ENCODE results near the gene PACS2.

The PACS2 gene

DNA sequence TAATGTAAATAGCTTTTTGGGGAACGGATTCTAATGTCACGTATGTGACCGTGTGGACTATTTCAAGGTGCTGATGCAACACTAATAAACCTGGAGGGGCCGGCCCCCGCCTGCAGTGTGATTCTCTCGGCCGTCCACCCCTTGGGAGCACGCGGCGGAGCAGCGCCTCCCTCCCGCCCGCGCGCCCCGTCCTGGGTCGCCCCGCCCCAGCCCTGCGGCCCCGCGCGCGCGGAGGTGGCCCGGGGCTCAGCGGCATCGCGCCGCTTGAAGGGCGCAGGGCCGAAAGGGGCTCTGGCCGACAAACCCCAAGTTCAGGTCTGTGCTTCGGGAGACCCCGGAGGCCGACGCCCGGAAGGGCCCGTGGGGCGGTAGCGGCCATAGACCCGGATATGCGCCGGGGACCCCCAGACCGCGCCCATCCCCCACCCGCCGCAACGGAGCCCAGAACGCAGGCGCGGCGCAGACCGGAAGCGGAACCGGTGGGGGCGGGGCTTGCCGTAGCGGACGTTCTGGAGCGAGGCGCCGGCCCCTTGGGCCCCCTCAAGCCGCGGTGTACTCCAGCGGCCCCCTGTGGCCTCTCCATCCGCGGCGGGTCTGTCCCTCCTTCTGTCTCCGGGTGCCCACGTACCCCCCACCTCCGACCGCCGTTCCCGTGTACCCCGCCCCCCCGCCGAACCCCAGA lies 83.6 kb downstream of the PACS2 start, which contains the start of gene TEX22:
Gene TEX22 (plus strand): TSS at position 495 of the 682 bp plus-strand sequence. CDS start 803 bp downstream, outside the sequence.
- peak in 50 of 51 donors; percentile 26 to 93 (median 74) for DNase-seq

DNA sequence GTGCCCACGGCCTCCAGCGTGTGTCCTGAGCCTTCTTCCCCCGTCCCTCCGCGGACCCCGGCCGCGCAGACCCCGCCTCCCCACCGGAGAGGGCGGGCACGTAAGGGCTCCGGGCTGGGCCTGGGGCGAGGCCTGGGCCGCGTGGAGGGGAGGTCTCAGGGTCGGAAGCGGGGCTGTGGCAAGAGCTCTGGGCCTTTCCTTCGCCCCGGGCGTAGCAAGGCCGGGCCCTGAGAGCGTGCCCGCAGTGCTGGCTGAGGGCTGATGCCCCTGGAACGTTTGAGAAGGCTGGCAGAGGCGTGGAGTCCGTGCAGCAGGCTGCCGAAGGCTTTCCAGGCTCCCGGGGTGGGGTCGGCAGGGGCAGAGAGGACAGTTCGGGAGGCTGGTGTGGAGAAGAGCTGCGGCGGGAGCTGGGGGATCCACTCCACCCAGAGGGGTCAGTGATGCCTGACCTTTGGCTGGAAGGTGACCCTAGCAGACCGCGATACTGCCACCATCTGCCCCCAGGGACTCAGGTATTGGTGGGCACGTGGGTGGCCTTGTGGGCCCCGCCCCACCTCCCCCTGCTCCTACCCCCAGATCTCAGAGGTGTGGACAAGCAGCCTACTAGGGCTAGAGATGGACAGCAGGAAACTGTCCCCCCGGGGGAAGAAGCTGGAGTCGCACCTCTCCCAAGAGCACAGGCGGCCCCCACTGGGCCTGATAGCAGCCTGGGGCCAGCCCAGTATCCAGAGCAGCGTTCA lies 84.3 kb downstream of the PACS2 start:
- DNase-seq = peak in 1 of 51 donors; percentile 67

DNA sequence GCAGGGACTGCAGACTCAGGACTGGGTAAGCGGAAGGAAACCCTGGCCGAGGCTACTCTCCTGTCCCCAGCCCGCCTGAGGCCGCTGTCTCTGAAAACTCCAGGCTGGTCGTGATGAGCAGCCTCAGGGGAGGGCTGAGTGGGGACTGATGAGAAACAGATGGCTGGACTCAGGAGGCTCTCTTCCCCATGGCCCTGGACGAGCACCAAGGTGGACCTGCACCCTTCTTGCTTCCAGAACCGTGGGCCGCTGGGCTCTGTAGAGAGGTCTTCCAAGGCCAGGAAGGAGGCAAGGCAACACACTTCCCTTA lies 84.9 kb downstream of the PACS2 start:
- no peak for DNase-seq

DNA sequence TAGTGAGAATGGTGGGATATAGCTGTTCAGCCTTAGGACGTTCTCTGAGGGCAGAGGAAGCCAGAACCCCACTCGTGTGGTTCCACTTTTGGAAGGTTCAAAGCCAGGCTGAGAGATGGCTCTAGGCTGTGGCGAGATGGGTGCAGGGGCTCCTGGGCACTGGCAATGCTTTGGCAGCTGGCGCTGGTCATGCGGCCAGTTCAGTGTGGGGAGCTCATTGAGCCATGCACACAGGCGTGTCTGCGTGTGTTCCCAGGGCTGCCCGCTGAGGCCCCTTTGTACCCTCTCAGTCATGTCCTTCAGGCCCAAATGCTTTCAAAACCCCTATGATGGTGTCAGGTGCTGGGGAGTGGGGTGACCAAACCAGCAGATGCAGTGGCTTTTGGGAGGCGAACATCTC lies 85.5 kb downstream of the PACS2 start:
- DNase-seq = no peak

DNA sequence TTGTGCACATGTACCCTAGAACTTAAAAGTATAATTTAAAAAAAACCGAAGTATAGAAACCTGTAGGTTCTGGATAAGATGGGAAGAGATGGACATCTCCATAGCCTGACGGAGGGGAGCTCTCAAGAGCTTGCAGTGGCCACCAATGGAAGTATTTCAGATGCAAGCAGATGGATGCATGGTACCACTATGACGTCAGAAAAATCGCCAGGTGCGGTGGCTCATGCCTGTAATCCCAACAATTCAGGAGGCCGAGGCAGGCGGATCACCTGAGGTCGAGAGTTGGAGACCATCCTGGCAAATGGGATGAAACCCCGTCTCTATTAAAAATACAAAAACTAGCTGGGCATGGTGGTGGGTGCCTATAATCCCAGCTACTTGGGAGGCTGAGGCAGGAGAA lies 87.2 kb downstream of the PACS2 start:
- DNase-seq = no peak

DNA sequence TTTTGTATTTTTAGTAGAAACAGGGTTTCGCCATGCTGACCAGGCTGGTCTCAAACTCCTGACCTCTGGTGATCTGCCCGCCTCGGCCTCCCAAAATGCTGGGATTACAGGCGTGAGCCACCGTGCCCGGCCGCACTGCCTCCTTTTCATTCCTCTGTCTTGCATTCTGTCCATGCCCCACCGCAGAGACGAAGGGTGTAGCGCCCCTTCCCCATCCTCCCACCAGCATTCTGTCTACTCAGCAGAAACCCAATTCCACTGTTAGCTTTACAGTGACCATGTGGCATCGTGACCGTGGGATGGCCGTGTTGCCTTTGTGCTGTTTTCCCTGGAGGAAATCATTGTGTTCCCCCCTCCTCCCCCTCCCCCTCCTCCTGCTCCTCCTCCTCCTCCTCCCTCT lies 94.0 kb downstream of the PACS2 start:
- DNase-seq = no peak

DNA sequence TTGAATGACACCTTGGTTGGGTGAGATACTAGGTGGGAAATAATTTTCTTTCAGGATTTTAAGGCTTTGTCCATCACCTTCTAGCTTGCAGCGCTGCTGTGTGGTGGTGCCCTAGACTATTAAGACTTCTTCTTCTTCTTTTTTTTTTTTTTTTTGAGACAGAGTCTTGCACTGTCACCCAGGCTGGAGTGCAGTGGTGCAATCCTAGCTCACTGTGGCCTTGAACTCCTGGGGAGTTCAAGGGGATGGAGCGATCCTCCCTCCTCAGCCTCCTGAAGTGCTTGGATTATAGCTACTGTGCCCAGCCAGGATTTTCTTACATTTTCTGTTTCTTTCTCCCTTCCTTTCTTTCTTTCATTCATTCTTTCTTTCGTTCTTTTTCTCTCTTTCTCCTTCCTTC lies 94.8 kb downstream of the PACS2 start:
- DNase-seq = no peak

DNA sequence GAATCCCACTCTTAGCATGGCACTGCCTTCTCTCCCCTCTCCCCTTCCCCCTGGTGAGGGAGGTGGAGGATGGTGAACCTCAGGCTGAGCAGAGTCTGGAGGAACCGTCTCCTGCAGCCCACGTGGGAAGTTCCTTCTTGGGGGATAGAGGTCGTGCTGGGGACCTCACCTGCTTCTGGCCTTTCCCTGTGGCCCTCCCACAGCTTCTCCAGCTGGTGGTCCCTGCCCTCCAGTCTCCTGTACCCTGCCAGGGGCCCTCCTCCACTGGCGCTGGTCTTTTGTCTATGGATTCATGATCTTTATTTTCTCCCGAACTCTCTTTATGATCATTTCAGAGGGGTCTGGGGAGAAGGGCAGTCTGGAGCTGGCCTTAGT lies 96.1 kb downstream of the PACS2 start:
- no peak for DNase-seq

DNA sequence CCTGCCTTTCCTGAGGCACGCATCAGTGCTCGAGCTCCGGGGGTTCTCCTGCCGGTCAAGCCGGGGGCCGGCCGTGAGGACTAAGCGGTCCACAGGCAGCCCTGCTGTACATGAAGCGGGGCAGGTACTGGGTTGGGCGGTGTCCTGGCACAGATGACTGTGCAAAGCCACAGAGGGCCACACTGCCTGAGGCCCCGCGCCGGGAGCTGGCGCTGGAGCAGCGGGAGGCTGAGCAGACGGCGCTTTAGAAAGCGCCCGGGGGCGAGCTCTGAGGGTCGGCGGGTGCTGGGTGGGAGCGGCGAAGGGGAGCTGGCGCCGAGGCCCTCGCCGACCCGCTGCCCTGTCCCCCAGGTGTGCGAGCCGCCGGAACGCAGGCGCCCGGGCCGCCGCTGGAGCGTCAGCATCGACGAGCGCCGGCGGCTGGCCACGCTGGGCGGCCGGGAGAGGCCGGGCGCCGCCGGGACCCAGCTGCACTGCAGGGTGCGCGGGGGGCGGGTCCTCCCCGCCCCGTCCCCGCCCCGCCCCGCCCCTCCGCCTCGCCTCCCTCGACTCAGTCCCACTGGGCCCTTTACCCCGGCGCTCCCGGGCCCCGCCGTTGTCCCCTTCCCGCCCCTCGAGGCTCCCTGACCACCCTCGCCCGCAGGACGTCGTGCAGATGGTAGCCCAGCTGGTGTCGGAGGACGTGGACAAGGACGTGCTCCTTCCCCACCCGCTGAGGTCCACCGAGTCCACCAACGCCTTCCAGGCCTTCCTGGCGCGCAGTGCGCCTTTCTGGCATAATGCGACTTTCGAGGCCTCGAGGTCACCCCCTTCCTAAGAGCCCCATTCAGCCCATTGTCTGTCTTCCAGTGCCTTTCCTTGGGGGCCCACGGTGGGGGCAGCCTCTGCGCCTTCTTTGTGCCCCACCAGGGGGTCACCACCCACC lies 96.7 kb downstream of the PACS2 start:
- peak in 3 of 51 donors; percentile 32 to 34 (median 34) for DNase-seq

DNA sequence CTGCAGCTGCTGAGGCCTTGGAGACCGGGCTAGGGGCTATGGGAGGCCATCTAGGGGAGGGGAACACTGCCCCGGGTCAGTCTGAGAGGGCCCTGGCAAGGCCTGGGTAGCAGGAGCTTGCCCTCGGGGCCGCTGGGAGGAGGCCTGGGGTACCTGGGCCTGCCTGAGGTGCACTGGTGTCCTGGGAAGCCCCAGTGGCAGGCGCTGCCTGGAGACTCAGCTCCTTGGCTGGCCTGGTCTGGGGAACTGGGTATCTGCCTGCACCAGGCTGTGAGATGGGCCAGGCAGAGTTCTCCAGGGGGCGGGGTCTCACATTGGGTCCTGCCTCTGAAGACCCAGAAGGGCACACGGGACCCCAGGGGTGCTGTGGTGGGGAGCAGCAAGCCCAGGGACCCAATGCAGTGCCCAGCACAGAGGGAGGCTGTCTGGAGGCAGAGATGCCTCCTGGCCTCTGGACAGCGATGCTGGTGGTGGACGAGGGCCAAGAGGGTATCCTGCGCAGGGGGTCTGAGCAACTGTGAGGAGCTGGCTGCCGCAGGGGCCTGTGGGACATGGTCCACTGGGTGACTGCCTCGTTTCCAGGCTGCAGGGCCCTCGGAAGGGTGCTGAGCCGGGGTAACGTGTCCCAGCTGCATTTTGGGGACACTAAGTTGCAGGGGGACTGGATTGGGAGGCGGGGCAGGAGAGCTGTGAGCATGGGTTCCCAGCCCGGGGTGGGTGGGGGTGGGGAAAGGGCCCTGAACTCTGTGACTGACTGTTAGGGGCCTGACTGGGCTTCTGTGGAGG lies 97.6 kb downstream of the PACS2 start:
- no peak for DNase-seq

DNA sequence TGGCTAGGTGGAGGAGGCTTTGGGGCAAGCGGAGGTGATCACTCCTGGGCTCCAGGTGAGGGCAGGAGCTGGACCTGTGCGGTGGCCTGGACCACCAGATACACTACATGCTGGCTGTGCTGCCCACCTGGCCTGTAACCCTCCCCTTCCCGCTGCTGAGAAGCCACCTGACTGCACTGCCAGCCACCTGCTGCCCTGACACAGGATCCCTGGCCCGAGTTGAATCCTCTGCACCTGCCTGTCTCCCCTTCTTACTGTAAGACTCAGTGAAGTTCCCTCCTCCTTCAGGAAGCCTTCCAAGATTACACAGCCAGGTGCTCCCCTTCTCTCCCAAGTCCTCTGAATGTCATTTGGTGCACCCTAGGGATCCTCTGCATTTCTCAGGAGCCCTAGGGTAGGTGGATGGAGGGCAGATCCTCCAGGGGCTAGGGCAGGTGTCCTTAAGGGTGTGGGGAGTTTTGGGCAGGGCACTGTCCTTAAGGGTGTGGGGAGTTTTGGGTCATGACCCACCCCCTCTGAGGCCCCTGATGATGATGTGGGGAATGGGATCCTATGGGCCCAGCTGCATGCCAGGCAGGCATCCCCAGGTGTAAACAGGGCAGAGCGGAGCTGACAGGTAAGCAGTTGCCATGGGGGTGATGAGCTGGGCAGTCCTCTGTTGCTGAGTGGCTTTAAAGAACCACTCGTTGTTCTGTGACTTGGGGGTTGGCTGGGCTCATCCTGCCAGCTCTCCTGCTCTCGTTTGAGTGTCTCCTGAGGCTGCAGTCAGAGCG lies 98.4 kb downstream of the PACS2 start:
- no peak for DNase-seq

DNA sequence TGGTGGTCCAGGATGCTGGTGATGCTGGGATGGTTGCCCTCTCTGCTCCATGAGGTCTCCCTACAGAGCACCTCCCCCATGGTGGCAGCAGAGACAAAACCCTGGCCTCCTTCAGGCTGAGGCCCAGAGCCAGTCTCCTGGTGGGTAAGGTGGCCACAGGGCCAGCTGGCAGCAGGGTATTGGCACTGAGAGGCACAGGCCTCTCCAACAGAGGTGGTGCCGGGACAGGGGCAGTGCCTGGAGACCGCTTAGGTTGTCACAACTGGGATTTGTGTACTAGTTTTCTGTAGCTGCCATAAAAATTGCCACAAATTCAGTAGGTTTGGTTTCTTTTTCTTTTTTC lies 99.0 kb downstream of the PACS2 start:
- peak in 22 of 51 donors; percentile 18 to 77 (median 52) for DNase-seq

DNA sequence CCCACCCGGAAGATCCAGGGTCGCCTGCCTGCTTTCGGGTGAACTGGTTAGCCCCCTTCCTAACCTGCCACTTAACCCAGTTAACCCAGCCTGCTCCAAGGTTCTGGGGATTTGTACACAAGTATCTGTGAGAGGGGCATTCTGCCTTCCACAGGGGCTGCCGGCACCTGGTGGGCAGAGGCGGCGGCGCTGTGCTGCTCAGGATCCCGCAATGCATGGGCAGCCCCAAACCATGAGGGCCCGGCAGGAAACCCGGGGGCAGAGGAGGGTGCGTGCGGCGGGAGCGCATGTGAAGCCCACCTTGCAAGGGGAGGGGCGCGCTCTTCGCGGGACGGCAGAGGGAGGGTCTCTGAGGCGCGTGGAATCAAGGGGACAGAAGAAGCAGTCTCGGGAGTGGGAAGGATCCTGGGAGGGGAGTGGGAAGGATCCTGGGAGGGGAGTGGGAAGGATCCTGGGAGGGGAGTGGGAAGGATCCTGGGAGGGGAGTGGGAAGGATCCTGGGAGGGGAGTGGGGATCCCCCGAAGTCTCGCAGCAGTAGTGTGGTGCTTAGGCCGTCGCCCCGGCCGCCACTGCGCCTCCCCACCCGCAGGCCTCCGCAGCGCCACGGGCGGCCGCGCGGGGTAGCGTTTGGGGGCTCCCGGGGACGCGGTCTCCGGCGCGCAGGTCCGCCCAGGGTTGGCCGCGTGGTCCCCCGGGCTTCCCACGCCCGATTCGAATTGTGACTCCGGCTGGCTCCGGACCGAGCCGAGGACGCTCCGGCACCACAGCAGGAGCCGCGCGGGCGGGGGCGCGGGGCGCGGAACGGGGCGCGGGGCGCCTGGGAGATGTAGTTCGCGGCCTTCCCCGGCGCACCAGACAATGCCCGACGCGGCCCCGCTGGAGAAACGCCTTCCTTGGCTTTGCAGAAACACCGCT lies 100.2 kb downstream of the PACS2 start:
- peak in 45 of 51 donors; percentile 20 to 86 (median 69) for DNase-seq

DNA sequence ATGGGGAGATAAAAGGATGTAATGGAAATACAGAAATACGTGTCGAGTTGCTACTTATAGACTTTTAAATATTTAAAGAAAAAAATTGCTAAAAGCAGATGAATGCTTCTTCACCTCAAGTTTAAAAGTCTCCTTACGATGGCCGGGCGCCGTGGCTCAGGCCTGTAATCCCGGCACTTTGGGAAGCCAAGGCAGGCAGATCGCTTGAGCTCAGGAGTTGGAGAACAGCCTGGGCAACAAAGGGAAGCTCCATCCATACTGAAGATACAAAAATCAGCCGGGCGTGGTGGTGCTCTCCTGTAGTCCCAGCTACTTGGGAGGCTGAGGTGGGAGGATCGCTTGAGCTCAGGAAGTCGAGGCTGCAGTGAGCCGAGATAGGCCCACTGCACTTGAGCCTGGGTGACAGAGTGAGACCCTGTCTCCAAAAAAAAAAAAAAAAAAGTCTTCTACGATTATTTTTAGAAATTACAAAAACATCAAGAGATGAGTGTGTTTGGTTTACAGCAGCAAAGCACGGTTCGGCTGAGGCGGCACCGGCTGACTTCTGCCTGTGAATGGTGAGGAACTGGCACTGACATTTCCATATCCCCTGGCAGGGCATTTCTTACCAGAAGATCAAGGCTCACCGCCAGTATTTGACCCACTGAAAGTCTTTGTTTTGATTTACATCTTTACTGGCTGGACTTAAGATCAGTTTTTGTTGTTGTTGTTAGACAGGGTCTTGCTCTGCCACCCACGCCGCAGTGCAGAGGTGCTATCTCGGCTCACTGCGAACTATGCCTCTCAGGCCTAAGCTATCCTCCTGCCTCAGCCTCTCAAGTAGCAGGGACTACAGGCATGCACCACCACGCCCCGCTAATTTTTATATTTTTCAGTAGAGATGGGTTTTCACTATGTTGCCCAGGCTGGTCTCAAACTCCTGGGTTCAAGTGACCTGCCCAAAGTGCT lies 101.2 kb downstream of the PACS2 start:
- DNase-seq = no peak

DNA sequence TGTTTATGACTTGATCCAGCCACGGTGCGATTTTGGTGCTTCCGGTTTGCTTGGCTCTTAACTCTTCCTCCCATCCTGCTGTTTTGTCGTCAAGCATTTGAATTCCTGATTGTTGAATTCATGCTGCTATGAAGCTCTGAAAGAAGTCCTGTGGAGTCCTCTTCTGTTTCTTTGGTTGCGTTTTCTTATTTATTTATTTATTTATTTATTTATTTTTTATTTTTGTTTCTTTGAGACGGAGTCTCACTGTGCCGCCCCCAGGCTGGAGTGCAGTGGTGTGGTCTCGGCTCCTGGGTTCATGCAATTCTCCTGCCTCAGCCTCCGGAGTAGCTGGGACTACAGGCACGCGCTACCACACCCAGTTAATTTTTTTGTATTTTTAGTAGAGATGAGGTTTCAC lies 102.1 kb downstream of the PACS2 start:
- no peak for DNase-seq

DNA sequence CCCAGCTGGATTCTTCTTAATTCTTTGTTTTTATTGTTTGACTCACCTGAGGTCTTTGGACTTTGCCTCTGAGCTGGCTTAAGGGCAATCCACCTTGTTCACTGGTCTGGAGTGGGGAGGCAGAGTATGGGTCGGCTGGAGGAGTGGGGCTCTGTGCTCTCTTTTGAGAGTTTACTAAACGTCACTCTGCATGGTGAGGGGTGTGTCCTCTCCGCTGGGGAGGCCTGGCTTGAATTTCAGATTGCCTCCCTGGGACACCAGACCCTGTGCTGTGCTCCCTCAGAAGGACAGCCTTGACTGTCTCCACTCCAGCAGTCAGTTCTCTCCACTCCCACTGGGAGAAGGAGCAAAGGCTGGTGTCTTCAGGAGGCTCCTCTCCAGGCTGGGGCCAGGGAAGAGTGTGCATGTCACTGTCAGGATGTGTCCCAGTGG lies 103.2 kb downstream of the PACS2 start:
- no peak for DNase-seq

DNA sequence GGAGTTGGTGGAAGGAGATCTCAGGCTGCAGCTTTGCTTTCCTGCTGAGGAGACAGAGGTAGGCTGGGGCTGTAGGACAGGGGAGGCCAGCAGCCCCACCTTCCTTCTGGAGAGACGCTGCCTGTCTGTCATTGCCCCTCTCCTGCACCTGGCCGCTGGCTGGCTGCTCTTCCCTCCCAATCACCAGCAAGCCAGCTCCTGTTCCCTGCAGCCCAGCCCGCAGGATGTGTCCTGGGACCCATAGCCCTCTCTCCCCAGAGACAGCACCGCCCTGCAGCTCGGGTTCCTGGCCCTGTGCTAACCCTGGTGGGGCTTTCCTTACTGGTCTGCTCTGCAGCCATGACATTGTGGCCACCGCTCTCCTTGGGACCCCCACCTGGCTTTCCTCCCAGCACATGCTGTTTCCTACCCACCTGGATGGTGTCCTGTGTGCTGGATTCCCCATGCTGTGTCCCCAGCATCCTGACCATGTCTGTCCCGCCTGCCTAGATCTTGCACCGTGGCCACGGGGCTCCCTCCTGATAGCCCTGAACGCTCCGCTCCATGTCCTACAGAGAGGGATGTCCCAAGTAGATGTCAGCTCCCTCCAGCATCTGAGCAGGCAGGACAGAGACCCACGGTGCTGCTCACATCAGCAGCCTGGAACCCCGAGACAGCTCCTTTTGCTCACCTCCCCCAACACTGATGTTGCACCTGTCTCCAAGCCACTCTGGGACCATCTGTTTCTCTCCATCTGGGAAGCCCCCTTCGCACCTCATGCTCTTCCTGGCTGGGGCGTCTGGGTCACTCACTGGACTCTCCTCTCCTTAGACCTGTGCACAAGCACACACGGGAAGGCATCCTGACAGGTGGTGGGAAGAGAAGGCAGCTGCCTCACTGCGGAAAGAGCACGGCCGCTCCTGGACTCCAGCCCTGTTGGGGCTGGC lies 104.0 kb downstream of the PACS2 start:
- DNase-seq = no peak

All from hypothalamus (tissue), 51 donors.